GM10266 (cell line): ENCODE data around the gene AP3S1.

ENCODE experiments used
- DNase-seq: peaks from one replicate; pipeline ENCODE4 v3.0.0; 2012; ENCODE audit errors: extremely low spot score
- CTCF ChIP-seq: IDR thresholded peaks from 2 replicates; pipeline ENCODE4 v1.5.1; 2012; ENCODE audit warnings: mild to moderate bottlenecking, low read depth; ENCODE audit not compliant: control insufficient read depth, insufficient read depth; ENCODE audit errors: missing control alignments

AP3S1 gene

GRCh38 chr5:115941051-115941675 is 99.4 kb downstream of the AP3S1 start:
- DNase-seq, result no peak
- no peak for TF ChIP-seq CTCF

- DNase-seq, result no peak
- TF ChIP-seq CTCF, result no peak
Measured at GRCh38 chr5:115944501-115944900, 102.8 kb downstream of the AP3S1 start.

GRCh38 chr5:115946655-115947054 is 104.9 kb downstream of the AP3S1 start:
- no peak for TF ChIP-seq CTCF
- no peak for DNase-seq

- no peak for TF ChIP-seq CTCF
- DNase-seq, result no peak
Measured at GRCh38 chr5:115947260-115947659, 105.5 kb downstream of the AP3S1 start.

- no peak for TF ChIP-seq CTCF
- no peak for DNase-seq
Measured at GRCh38 chr5:115948091-115948534, 106.4 kb downstream of the AP3S1 start.

- no peak for TF ChIP-seq CTCF
- no peak for DNase-seq
Measured at GRCh38 chr5:115949096-115949495, 107.4 kb downstream of the AP3S1 start.

GRCh38 chr5:115952588-115952987 is 110.9 kb downstream of the AP3S1 start:
- no peak for DNase-seq
- no peak for TF ChIP-seq CTCF
